ENCODE measurements around the gene FAM50B. TPM values are rescaled to one million over a fixed set of nuclear protein-coding genes. Genes with fewer than 3 reads are reported as not detected.

Gene FAM50B
- total RNA-seq, 2 experiments from 2014 or later, result 2.7 to 2.8 TPM

DNA sequence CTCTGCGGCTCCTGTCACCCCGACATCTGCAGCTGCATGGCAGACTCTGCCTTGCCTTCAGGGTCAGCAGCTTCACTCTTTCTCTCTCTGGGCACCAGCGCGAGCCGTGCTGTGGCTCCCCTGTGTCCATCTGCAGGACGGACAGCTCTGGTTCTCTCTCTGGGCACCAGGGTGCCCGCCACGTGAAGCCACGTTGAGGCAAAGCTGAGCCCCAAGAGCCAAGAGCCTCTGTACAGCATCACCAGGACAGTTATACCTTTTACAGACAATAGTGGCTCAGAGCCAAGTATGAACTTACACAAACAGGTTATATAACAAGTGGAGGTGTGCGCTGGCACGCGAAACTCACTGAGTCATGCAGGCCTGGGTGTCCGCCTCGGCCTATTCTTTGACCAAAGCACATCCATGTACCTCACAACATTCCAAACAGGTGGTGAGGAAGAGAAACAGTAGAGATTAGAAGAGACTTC lies 50.8 kb downstream of the FAM50B start:
- H3K27ac ChIP-seq (ENCODE audit: low read depth in 1 of 2, low read length in 2 of 2), result no peak overlapping the region
- H3K27me3 Mint-ChIP-seq, result peaks cover 28% of the 10 kb centered on the region
- CTCF ChIA-PET, result no interaction called here

More for the DNA sequence above, 50.8 kb downstream of the FAM50B start:
- no peaks in the 10 kb centered on the region for H3K36me3 Mint-ChIP-seq (ENCODE audit: low read depth)
- Histone ChIP-seq H3K27me3 (ENCODE audit: control insufficient read depth in 1 of 2, insufficient read depth in 2 of 2, low read length in 2 of 2) (no peaks in the 10 kb centered on the region), H3K9me3 (ENCODE audit: control insufficient read depth in 1 of 2, insufficient read depth in 1 of 2, low read length in 2 of 2) (peaks cover 0 to 4% of the 10 kb centered on the region in 2 experiments), H3K4me1 (ENCODE audit: insufficient read depth, low read length) (no peaks in the 10 kb centered on the region), H3K4me3 (ENCODE audit: low read length) (no peak overlapping the region), H3K36me3 (ENCODE audit: insufficient read depth, low read length) (no peaks in the 10 kb centered on the region)
- no peak for DNase-seq
- no peak overlapping the region for H3K4me3 Mint-ChIP-seq
- TF ChIP-seq, protein P1, sequence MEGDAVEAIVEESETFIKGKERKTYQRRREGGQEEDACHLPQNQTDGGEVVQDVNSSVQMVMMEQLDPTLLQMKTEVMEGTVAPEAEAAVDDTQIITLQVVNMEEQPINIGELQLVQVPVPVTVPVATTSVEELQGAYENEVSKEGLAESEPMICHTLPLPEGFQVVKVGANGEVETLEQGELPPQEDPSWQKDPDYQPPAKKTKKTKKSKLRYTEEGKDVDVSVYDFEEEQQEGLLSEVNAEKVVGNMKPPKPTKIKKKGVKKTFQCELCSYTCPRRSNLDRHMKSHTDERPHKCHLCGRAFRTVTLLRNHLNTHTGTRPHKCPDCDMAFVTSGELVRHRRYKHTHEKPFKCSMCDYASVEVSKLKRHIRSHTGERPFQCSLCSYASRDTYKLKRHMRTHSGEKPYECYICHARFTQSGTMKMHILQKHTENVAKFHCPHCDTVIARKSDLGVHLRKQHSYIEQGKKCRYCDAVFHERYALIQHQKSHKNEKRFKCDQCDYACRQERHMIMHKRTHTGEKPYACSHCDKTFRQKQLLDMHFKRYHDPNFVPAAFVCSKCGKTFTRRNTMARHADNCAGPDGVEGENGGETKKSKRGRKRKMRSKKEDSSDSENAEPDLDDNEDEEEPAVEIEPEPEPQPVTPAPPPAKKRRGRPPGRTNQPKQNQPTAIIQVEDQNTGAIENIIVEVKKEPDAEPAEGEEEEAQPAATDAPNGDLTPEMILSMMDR (IDR thresholded peaks at IDR 0.05), result no peak
- H3K4me1 Mint-ChIP-seq (ENCODE audit: low read depth), result no peaks in the 10 kb centered on the region
- POLR2A ChIA-PET, result no interaction called here
- intact Hi-C loops (cut with DNase I, micrococcal nuclease), result no loop called here
- no peak overlapping the region for H3K27ac Mint-ChIP-seq
- no peak for ATAC-seq (ENCODE audit: poor library complexity)
- no peaks in the 10 kb centered on the region for H3K9me3 Mint-ChIP-seq

Other genes starting within 250 kb of the FAM50B start
- gene PXDC1, start 97.7 kb upstream of the FAM50B start, total RNA-seq, result under 1 TPM; 0.17 to 0.27 TPM
- gene FAM217A, start 229.8 kb downstream of the FAM50B start, total RNA-seq, result not detected